ENCODE results near the gene RBMS1. TPM values are rescaled to one million over a fixed set of nuclear protein-coding genes. Genes with fewer than 3 reads are reported as not detected.

The RBMS1 gene
- total RNA-seq, 1 donor from 2014 or later, result 35.4 TPM

- no peak for DNase-seq (ENCODE audit: low spot score)
- Mint-ChIP-seq H3K9me3 (no peaks in the 10 kb centered on the region), H3K4me1 (ENCODE audit: low read depth) (peaks cover 21% of the 10 kb centered on the region), H3K36me3 (ENCODE audit: low read depth) (peaks cover 16% of the 10 kb centered on the region), H3K27ac (no peak overlapping the region), H3K27me3 (ENCODE audit: insufficient read depth) (no peaks in the 10 kb centered on the region), H3K4me3 (no peak overlapping the region)
- intact Hi-C loops (cut with micrococcal nuclease), result no loop called here
Measured at GRCh38 chr2:160364364-160364763, 129.2 kb downstream of the RBMS1 start.

DNA sequence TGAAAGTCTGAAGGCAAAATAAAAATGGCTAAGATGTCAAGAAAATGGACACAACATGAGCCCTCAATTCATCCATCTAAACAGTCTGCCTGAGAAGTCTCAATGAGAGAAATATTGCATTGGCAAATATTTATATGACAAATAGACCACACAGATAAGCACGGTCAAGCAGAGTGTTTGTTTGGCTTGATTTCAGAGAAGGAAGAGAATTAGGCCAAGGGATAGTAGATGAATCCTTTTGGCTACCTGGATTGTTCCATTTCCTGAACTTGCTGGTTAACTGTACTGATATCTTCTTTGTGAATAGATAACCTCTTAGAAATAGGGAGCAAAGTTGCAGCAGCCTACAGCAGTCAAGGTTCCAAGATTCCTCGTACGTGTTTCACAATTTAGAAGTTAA is 129.6 kb downstream of the RBMS1 start:
- peaks cover 16% of the 10 kb centered on the region for H3K36me3 Mint-ChIP-seq (ENCODE audit: low read depth)
- H3K27ac Mint-ChIP-seq, result no peak overlapping the region
- DNase-seq (ENCODE audit: low spot score), result no peak
- no peak overlapping the region for H3K4me3 Mint-ChIP-seq
- no peaks in the 10 kb centered on the region for H3K9me3 Mint-ChIP-seq
- H3K4me1 Mint-ChIP-seq (ENCODE audit: low read depth), result peaks cover 17% of the 10 kb centered on the region
- intact Hi-C loops (cut with micrococcal nuclease), result no loop called here
- no peaks in the 10 kb centered on the region for H3K27me3 Mint-ChIP-seq (ENCODE audit: insufficient read depth)

- no peak overlapping the region for H3K27ac Mint-ChIP-seq
- peaks cover 16% of the 10 kb centered on the region for H3K36me3 Mint-ChIP-seq (ENCODE audit: low read depth)
- H3K27me3 Mint-ChIP-seq (ENCODE audit: insufficient read depth), result no peaks in the 10 kb centered on the region
- intact Hi-C loops (cut with micrococcal nuclease), result no loop called here
- no peak for DNase-seq (ENCODE audit: low spot score)
- H3K4me3 Mint-ChIP-seq, result no peak overlapping the region
- peaks cover 14% of the 10 kb centered on the region for H3K4me1 Mint-ChIP-seq (ENCODE audit: low read depth)
- H3K9me3 Mint-ChIP-seq, result no peaks in the 10 kb centered on the region
Measured at GRCh38 chr2:160363055-160363454, 130.6 kb downstream of the RBMS1 start.

- Mint-ChIP-seq H3K4me3 (no peak overlapping the region), H3K9me3 (no peaks in the 10 kb centered on the region), H3K27ac (no peak overlapping the region), H3K36me3 (ENCODE audit: low read depth) (peaks cover 16% of the 10 kb centered on the region), H3K27me3 (ENCODE audit: insufficient read depth) (no peaks in the 10 kb centered on the region), H3K4me1 (ENCODE audit: low read depth) (peaks cover 13% of the 10 kb centered on the region)
- intact Hi-C loops (cut with micrococcal nuclease), result no loop called here
- no peak for DNase-seq (ENCODE audit: low spot score)
Measured at GRCh38 chr2:160362541-160362940, 131.1 kb downstream of the RBMS1 start.

DNA sequence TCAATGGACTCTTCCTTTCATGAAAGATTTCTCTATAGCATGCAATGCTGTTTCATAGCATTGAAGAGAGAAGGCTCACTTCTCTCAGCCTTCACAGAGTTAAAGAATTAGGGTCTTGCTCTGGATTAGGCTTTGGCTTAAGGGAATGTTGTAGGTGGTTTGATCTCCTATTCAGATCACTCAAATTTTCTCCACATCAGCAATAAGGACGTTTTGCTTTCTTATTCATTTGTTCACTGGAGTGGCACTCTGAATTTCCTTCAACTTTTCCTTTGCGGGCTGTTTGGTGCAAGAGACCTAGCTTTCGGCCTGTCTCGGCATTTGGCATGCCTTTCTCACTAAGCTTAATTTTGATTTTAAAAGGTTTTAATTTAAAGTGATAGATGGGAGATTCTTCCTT is 131.6 kb downstream of the RBMS1 start:
- no peak for DNase-seq (ENCODE audit: low spot score)
- H3K9me3 Mint-ChIP-seq, result no peaks in the 10 kb centered on the region
- peaks cover 16% of the 10 kb centered on the region for H3K36me3 Mint-ChIP-seq (ENCODE audit: low read depth)
- no peaks in the 10 kb centered on the region for H3K27me3 Mint-ChIP-seq (ENCODE audit: insufficient read depth)
- intact Hi-C loops (cut with micrococcal nuclease), result no loop called here
- no peak overlapping the region for H3K27ac Mint-ChIP-seq
- no peak overlapping the region for H3K4me3 Mint-ChIP-seq
- H3K4me1 Mint-ChIP-seq (ENCODE audit: low read depth), result peaks cover 13% of the 10 kb centered on the region

GRCh38 chr2:160360089-160360757 is 133.4 kb downstream of the RBMS1 start:
- no peak overlapping the region for H3K4me3 Mint-ChIP-seq
- peaks cover 18% of the 10 kb centered on the region for H3K4me1 Mint-ChIP-seq (ENCODE audit: low read depth)
- peaks cover 16% of the 10 kb centered on the region for H3K36me3 Mint-ChIP-seq (ENCODE audit: low read depth)
- H3K9me3 Mint-ChIP-seq, result peaks cover 3% of the 10 kb centered on the region
- DNase-seq (ENCODE audit: low spot score), result no peak
- intact Hi-C loops (cut with micrococcal nuclease), result no loop called here
- H3K27ac Mint-ChIP-seq, result no peak overlapping the region
- H3K27me3 Mint-ChIP-seq (ENCODE audit: insufficient read depth), result no peaks in the 10 kb centered on the region

DNA sequence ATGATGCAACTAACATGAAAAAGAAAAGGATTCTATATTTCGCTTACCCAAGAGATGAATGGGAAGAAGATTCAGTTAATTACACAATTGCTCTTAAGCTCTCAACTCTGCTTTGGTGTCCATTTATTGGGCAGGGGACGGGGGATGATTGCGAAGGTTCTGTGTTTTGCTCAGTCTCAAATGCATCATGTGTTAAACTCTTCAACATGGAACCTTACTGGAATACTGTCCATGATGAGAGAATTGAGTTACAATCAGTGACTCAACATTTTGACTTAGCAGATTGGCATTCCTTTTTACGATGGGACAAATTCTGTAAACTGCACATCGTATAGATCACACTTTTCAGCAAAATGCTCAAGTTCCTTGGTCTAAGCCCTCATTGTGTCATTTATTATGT is 135.6 kb downstream of the RBMS1 start:
- Mint-ChIP-seq H3K27me3 (ENCODE audit: insufficient read depth) (no peaks in the 10 kb centered on the region), H3K9me3 (peaks cover 3% of the 10 kb centered on the region), H3K36me3 (ENCODE audit: low read depth) (peaks cover 6% of the 10 kb centered on the region), H3K4me1 (ENCODE audit: low read depth) (peaks cover 20% of the 10 kb centered on the region), H3K4me3 (no peak overlapping the region), H3K27ac (no peak overlapping the region)
- no peak for DNase-seq (ENCODE audit: low spot score)
- intact Hi-C loops (cut with micrococcal nuclease), result no loop called here

DNA sequence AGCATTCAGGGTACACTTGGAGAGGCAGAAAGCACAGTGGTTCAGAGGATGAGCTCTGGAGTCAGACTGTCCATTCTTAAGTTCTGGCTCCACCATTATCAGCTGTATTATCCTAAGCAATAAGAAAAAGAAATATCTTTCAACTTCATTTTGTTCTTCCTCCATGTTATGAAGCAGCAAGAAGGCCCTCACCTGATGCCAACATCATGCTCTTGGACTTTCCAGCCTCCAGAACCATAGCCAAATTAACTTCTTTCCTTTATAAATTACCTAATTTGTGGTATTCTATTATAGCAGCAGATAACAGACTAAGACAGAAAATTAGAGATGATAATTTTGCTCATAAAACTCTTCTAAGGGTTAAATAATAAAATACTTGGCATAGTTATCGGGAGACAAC is 137.1 kb downstream of the RBMS1 start:
- intact Hi-C loops (cut with micrococcal nuclease), result no loop called here
- H3K27me3 Mint-ChIP-seq (ENCODE audit: insufficient read depth), result no peaks in the 10 kb centered on the region
- no peak overlapping the region for H3K27ac Mint-ChIP-seq

DNA sequence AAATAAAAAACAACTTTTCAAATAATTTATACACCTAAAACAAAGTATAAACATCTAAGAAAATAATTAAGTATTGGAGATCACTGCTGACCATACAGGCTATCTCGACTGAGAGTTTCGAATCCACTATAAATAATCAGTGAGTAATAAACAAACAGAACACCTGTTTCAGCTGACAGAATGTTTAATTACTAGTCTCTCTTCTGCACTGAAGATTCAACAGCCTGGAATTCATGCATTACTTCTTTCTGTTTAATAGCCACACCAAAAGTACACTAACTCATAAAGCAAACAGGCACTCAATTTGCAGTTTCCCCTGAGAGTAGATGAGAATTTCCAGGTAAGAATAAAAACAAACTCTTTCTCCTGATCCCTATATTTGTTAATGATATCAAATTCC is 138.5 kb downstream of the RBMS1 start:
- H3K27ac Mint-ChIP-seq, result no peak overlapping the region
- intact Hi-C loops (cut with micrococcal nuclease), result no loop called here
- H3K4me3 Mint-ChIP-seq, result no peak overlapping the region
- H3K4me1 Mint-ChIP-seq (ENCODE audit: low read depth), result peaks cover 33% of the 10 kb centered on the region
- no peak for DNase-seq (ENCODE audit: low spot score)
- H3K9me3 Mint-ChIP-seq, result peaks cover 3% of the 10 kb centered on the region
- H3K27me3 Mint-ChIP-seq (ENCODE audit: insufficient read depth), result no peaks in the 10 kb centered on the region
- peaks cover 5% of the 10 kb centered on the region for H3K36me3 Mint-ChIP-seq (ENCODE audit: low read depth)

More for the DNA sequence above, 137.1 kb downstream of the RBMS1 start:
- no peak for DNase-seq (ENCODE audit: low spot score)
- Mint-ChIP-seq H3K36me3 (ENCODE audit: low read depth) (peaks cover 5% of the 10 kb centered on the region), H3K4me1 (ENCODE audit: low read depth) (peaks cover 32% of the 10 kb centered on the region), H3K9me3 (peaks cover 3% of the 10 kb centered on the region), H3K4me3 (no peak overlapping the region)

GRCh38 chr2:160354677-160355076 is 138.9 kb downstream of the RBMS1 start:
- peaks cover 33% of the 10 kb centered on the region for H3K4me1 Mint-ChIP-seq (ENCODE audit: low read depth)
- H3K27me3 Mint-ChIP-seq (ENCODE audit: insufficient read depth), result no peaks in the 10 kb centered on the region
- H3K9me3 Mint-ChIP-seq, result peaks cover 3% of the 10 kb centered on the region
- no peak for DNase-seq (ENCODE audit: low spot score)
- intact Hi-C loops (cut with micrococcal nuclease), result loop anchor here (5.0 kb wide), 2 partner anchors 38 to 618 kb away; no protein-coding TSS in a partner anchor
- H3K36me3 Mint-ChIP-seq (ENCODE audit: low read depth), result peaks cover 8% of the 10 kb centered on the region
- H3K4me3 Mint-ChIP-seq, result peak overlapping the region; percentile 7
- H3K27ac Mint-ChIP-seq, result no peak overlapping the region

GRCh38 chr2:160353813-160354212 is 139.8 kb downstream of the RBMS1 start:
- peaks cover 33% of the 10 kb centered on the region for H3K4me1 Mint-ChIP-seq (ENCODE audit: low read depth)
- no peak for DNase-seq (ENCODE audit: low spot score)

DNA sequence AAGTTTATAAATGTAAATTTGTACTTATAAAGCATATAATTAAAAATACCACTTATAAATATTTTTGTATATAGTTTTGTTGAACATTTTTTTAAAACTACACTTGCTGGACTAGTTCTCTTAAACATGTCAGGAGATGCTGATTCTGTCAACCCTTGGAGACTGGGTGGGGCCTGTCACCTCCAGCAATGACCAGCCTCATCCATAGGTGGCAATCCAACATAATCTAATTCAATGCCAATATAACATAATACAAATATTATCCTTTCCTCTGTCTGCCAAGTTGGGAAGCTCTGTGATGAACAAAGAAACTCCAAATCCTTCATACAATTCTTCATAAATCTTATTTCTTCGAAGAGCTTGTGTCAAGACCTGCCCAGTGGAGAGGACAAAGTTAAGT is 140.4 kb downstream of the RBMS1 start:
- peaks cover 3% of the 10 kb centered on the region for H3K9me3 Mint-ChIP-seq
- DNase-seq (ENCODE audit: low spot score), result no peak
- peaks cover 32% of the 10 kb centered on the region for H3K4me1 Mint-ChIP-seq (ENCODE audit: low read depth)
- peaks cover 1% of the 10 kb centered on the region for H3K27me3 Mint-ChIP-seq (ENCODE audit: insufficient read depth)
- intact Hi-C loops (cut with micrococcal nuclease), result loop anchor here (5.0 kb wide), 2 partner anchors 39 to 619 kb away; no protein-coding TSS in a partner anchor
- peaks cover 10% of the 10 kb centered on the region for H3K36me3 Mint-ChIP-seq (ENCODE audit: low read depth)
- H3K4me3 Mint-ChIP-seq, result no peak overlapping the region
- H3K27ac Mint-ChIP-seq, result no peak overlapping the region

More at GRCh38 chr2:160353813-160354212, 139.8 kb downstream of the RBMS1 start:
- Mint-ChIP-seq H3K27me3 (ENCODE audit: insufficient read depth) (peaks cover 1% of the 10 kb centered on the region), H3K27ac (no peak overlapping the region), H3K9me3 (peaks cover 3% of the 10 kb centered on the region), H3K4me3 (no peak overlapping the region), H3K36me3 (ENCODE audit: low read depth) (peaks cover 10% of the 10 kb centered on the region)
- intact Hi-C loops (cut with micrococcal nuclease), result loop anchor here (5.0 kb wide), 2 partner anchors 38 to 618 kb away; no protein-coding TSS in a partner anchor

GRCh38 chr2:160352500-160352899 is 141.1 kb downstream of the RBMS1 start:
- intact Hi-C loops (cut with micrococcal nuclease), result loop anchor here (5.0 kb wide), 2 partner anchors 40 to 620 kb away; no protein-coding TSS in a partner anchor
- no peak overlapping the region for H3K27ac Mint-ChIP-seq
- H3K4me1 Mint-ChIP-seq (ENCODE audit: low read depth), result peaks cover 26% of the 10 kb centered on the region
- peaks cover 10% of the 10 kb centered on the region for H3K36me3 Mint-ChIP-seq (ENCODE audit: low read depth)
- peaks cover 3% of the 10 kb centered on the region for H3K9me3 Mint-ChIP-seq
- no peak for DNase-seq (ENCODE audit: low spot score)
- no peak overlapping the region for H3K4me3 Mint-ChIP-seq
- peaks cover 1% of the 10 kb centered on the region for H3K27me3 Mint-ChIP-seq (ENCODE audit: insufficient read depth)
